Right lobe of liver (tissue), 6 donors: ENCODE data around the gene DYSF. TPM values are rescaled to one million over a fixed set of nuclear protein-coding genes. Genes with fewer than 3 reads are reported as not detected.

Source experiments
- ATAC-seq, 4 donors: fragments of 200-7000 bp; cut with Tn5 transposase; one replicate each; pipeline ENCODE4 v1.9.1; 2020; ENCODE audit warnings: mild to moderate bottlenecking in 4 of 4, moderate library complexity in 4 of 4
- DNase-seq, 3 donors: peaks; one replicate each; pipeline ENCODE4 v3.0.0-alpha.2; 2020
- H3K27ac ChIP-seq, 3 donors: fragments of 200-600 bp; one replicate each; pipeline ENCODE4 v1.8.0; 2022
- H3K27me3 ChIP-seq, 2 donors: fragments of 200-600 bp; one replicate each; pipeline ENCODE4 v1.8.0; 2022
- H3K36me3 ChIP-seq, 4 donors: fragments of 200-600 bp; sonication (generic) in 1 of 4; one replicate each; pipeline versions ENCODE4 v1.5.1 to v1.8.0; 2017 to 2022; ENCODE audit warnings: control low read depth in 1 of 4
- H3K4me1 ChIP-seq, 4 donors: fragments of 200-600 bp; sonication (generic) in 1 of 4; one replicate each; pipeline versions ENCODE4 v1.5.1 to v1.8.0; 2017 to 2022; ENCODE audit warnings: control low read depth in 1 of 4
- H3K4me3 ChIP-seq, 3 donors: fragments of 200-600 bp; one replicate each; pipeline ENCODE4 v1.8.0; 2022
- H3K9me3 ChIP-seq, 4 donors: fragments of 200-600 bp; sonication (generic) in 1 of 4; one replicate each; pipeline versions ENCODE4 v1.5.1 to v1.8.0; 2017 to 2022; ENCODE audit warnings: control low read depth in 1 of 4
- CTCF ChIP-seq, 4 donors: fragments of 200-600 bp in 3 of 4; fragments of 450-650 bp in 1 of 4; IDR thresholded peaks; one replicate each; pipeline versions ENCODE4 v1.5.1 to v1.8.0; 2016 to 2022; ENCODE audit warnings: antibody characterized with exemption in 4 of 4, mild to moderate bottlenecking in 2 of 4
- POLR2A ChIP-seq: fragments of 450-650 bp; IDR thresholded peaks from one replicate; pipeline ENCODE4 v1.6.1; 2017; ENCODE audit warnings: antibody characterized with exemption, mild to moderate bottlenecking
- WGBS: methylation state at CpG from one replicate; pipeline ENCODE4 v1.1.6; 2018; ENCODE audit warnings: low coverage, low lambda C conversion rate; ENCODE audit not compliant: insufficient coverage; ENCODE audit errors: missing lambda C conversion rate; 5-methylcytosine and 5-hydroxymethylcytosine counted together
- intact Hi-C, 2 donors: fragments of 100-400 bp; cut with DNase I; formaldehyde crosslinking; loops; one replicate each; pipeline versions ENCODE4 v1.11.2 to v1.14.1; 2022
- total RNA-seq, 6 experiments: library from RNA; depleted of rRNA in 2 of 6; stranded (reverse); fragments of >200 nt in 2 of 6; fragmentation: NEBNext Ultra II Directional in 3 of 6; extraction: Animal tissue kit (Norgen Biotek cat#: 25700) in 3 of 6; gene quantifications; one replicate each; pipeline versions ENCODE4 v1.1.0 to v1.2.4, GENCODE V29; 2016 to 2023
- donor health status: DM: no; HTN: yes; CAD: no.
- donor health status: DM: no; HTN: no; CAD: no.
- donor health status: DM: no; HTN: no; CAD: no.
- donor health status: DM: no; HTN: yes; CAD: no.
- donor health status: DM: no; HTN: yes; CAD: no.

DYSF gene
- total RNA-seq, 6 experiments from 2014 or later: 21.8 to 55.0 (median 32.9) TPM

DNA sequence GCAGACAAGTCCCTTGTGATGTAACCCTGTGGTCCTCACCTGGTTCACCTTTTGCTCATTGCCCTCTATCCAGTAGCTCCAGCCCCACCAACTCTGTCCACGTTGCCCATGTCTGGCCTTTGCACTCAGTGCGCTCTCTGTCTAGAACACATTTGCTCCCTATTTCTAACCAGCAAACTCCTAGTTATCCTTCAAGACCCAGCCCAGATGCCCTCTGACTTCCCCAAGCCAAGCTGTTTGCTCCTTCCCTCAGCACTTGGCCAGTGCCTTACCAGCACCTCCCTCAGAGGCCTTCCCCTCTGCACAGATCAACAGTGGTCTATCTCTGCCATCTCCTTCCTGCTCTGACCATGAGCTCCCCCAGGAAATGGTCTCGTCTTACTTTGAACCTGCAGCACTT is 137.7 kb downstream of the DYSF start:
- Histone ChIP-seq H3K27me3 (no peaks in the 10 kb centered on the region), H3K9me3 (no peaks in the 10 kb centered on the region), H3K36me3 (no peaks in the 10 kb centered on the region), H3K4me3 (no peak overlapping the region), H3K4me1 (no peaks in the 10 kb centered on the region), H3K27ac (no peak overlapping the region)
- intact Hi-C loops: no loop called here
- 69% methylated on average over 3 of the region's 3 CpGs for WGBS
- ATAC-seq (no peak), DNase-seq (no peak)
- TF ChIP-seq POLR2A (no peak), CTCF (IDR thresholded peaks at IDR 0.05) (no peak)

GRCh38 chr2:71592181-71592711 is 138.9 kb downstream of the DYSF start:
- Histone ChIP-seq H3K36me3 (no peaks in the 10 kb centered on the region), H3K27me3 (no peaks in the 10 kb centered on the region), H3K4me3 (no peak overlapping the region), H3K4me1 (no peaks in the 10 kb centered on the region), H3K27ac (no peak overlapping the region), H3K9me3 (no peaks in the 10 kb centered on the region)
- intact Hi-C loops: no loop called here
- DNase-seq: no peak
- no CpG with 5 or more reads among the region's 12 CpGs for WGBS
- peak in 1 of 4 donors; percentile 5 for ATAC-seq
- TF ChIP-seq POLR2A (no peak), CTCF (IDR thresholded peaks at IDR 0.05) (no peak)

- H3K9me3 ChIP-seq: no peaks in the 10 kb centered on the region
- TF ChIP-seq POLR2A (no peak), CTCF (IDR thresholded peaks at IDR 0.05) (no peak)
- H3K4me3 ChIP-seq: no peak overlapping the region
- ATAC-seq (no peak), DNase-seq (no peak)
- no peaks in the 10 kb centered on the region for H3K4me1 ChIP-seq
- intact Hi-C loops: no loop called here
- no peaks in the 10 kb centered on the region for H3K36me3 ChIP-seq
- 70% methylated on average over 2 of the region's 7 CpGs for WGBS
- H3K27ac ChIP-seq: no peak overlapping the region
- no peaks in the 10 kb centered on the region for H3K27me3 ChIP-seq
Measured at GRCh38 chr2:71595569-71595968, 142.2 kb downstream of the DYSF start.

- TF ChIP-seq POLR2A: no peak
- no peak for TF ChIP-seq CTCF (IDR thresholded peaks at IDR 0.05)
- Histone ChIP-seq H3K4me1 (no peaks in the 10 kb centered on the region), H3K4me3 (no peak overlapping the region), H3K9me3 (no peaks in the 10 kb centered on the region), H3K27me3 (no peaks in the 10 kb centered on the region), H3K27ac (no peak overlapping the region), H3K36me3 (no peaks in the 10 kb centered on the region)
- WGBS: 89% methylated on average over 14 of the region's 17 CpGs
- DNase-seq (no peak), ATAC-seq (no peak)
- intact Hi-C loops: no loop called here
Measured at GRCh38 chr2:71596011-71596410, 142.7 kb downstream of the DYSF start.

DNA sequence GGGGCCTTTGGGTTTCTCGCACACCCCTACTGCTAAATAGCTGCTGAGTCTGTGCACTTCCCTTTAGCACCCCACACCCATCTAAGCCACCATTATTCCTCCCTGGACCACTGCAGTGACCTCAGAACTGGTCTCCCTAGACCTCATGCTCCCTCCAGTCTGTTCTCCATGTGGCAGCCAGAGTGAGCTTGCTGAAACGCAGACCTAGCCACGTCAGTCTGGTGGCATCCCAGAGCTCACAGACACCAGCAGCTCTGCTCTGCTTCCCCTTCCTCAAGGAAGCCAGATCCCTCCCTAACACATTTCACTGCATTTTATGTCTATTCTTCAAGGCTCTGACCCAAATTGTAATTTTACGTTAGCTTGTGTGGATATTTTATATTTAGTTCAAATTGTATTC is 144.4 kb downstream of the DYSF start:
- intact Hi-C loops: no loop called here
- H3K4me3 ChIP-seq: no peak overlapping the region
- DNase-seq: no peak
- 77% methylated on average over 1 of the region's 4 CpGs for WGBS
- no peaks in the 10 kb centered on the region for H3K27me3 ChIP-seq
- H3K9me3 ChIP-seq: no peaks in the 10 kb centered on the region
- TF ChIP-seq CTCF (IDR thresholded peaks at IDR 0.05): no peak
- no peaks in the 10 kb centered on the region for H3K36me3 ChIP-seq
- no peaks in the 10 kb centered on the region for H3K4me1 ChIP-seq
- no peak overlapping the region for H3K27ac ChIP-seq
- no peak for ATAC-seq
